Loucy (cell line): ENCODE measurements around the gene LRBA.

ENCODE experiments used
- H2AFZ ChIP-seq: fragments of 200-600 bp; sonication (generic); 2 replicates; pipeline ENCODE4 v1.6.0; 2016; ENCODE audit warnings: antibody characterized with exemption, mild to moderate bottlenecking, low read length, moderate library complexity
- H3F3A ChIP-seq: fragments of 200-600 bp; 2 replicates; pipeline ENCODE4 v1.6.0; 2016; ENCODE audit warnings: antibody characterized with exemption, low read depth, mild to moderate bottlenecking
- H3K27me3 ChIP-seq: fragments of 200-600 bp; sonication (generic); 2 replicates; pipeline ENCODE4 v1.6.1; 2014; ENCODE audit warnings: low read length, mild to moderate bottlenecking; ENCODE audit not compliant: insufficient read depth, poor library complexity, severe bottlenecking
- H3K36me3 ChIP-seq: fragments of 200-600 bp; sonication (generic); 2 replicates; pipeline ENCODE4 v1.6.1; 2016; ENCODE audit warnings: low read length; ENCODE audit not compliant: insufficient read depth
- H3K4me1 ChIP-seq: fragments of 200-600 bp; sonication (generic); 2 replicates; pipeline ENCODE4 v1.5.1; 2014; ENCODE audit warnings: low read length, mild to moderate bottlenecking; ENCODE audit not compliant: insufficient read depth, poor library complexity, severe bottlenecking
- H3K4me2 ChIP-seq: fragments of 200-600 bp; sonication (generic); 2 replicates; pipeline ENCODE4 v1.6.0; 2014; ENCODE audit warnings: antibody characterized with exemption, low read length, low read depth, mild to moderate bottlenecking; ENCODE audit not compliant: poor library complexity, severe bottlenecking
- H3K4me3 ChIP-seq: fragments of 200-600 bp; sonication (generic); 2 replicates; pipeline ENCODE4 v1.5.1; 2014; ENCODE audit warnings: low read length, mild to moderate bottlenecking, mixed read lengths; ENCODE audit not compliant: poor library complexity, severe bottlenecking
- H3K79me2 ChIP-seq: fragments of 200-600 bp; sonication (generic); 2 replicates; pipeline ENCODE4 v1.6.1; 2014; ENCODE audit warnings: low read length; ENCODE audit not compliant: insufficient read depth
- H3K9ac ChIP-seq: fragments of 200-600 bp; sonication (generic); 2 replicates; pipeline ENCODE4 v1.6.0; 2014; ENCODE audit warnings: mild to moderate bottlenecking, low read depth, low read length, moderate library complexity; ENCODE audit not compliant: poor library complexity, severe bottlenecking
- H3K9me2 ChIP-seq: fragments of 200-600 bp; sonication (generic); replicated peaks from 2 replicates; pipeline ENCODE4 v1.6.1; 2016; ENCODE audit warnings: low read depth, low read length, mixed read lengths
- H3K9me3 ChIP-seq: fragments of 200-600 bp; sonication (generic); 2 replicates; pipeline ENCODE4 v1.6.1; 2014; ENCODE audit warnings: mild to moderate bottlenecking, antibody characterized with exemption, low read length, low read depth; ENCODE audit not compliant: insufficient read depth
- H4K20me1 ChIP-seq: fragments of 200-600 bp; sonication (generic); 2 replicates; pipeline ENCODE4 v1.6.0; 2014; ENCODE audit warnings: antibody characterized with exemption, low read length, mild to moderate bottlenecking; ENCODE audit not compliant: insufficient read depth, poor library complexity, severe bottlenecking
- CTCF ChIP-seq: fragments of 200-600 bp; sonication (generic); conservative IDR thresholded peaks from 2 replicates; pipeline ENCODE4 v1.5.1; 2014; ENCODE audit warnings: mild to moderate bottlenecking, antibody characterized with exemption, low read length
- EZH2phosphoT487 ChIP-seq: fragments of 200-600 bp; IDR thresholded peaks from 2 replicates; pipeline ENCODE4 v1.6.1; 2018; ENCODE audit warnings: antibody characterized with exemption, mild to moderate bottlenecking, moderate library complexity, borderline replicate concordance

The LRBA gene

GRCh38 chr4:150713251-150713650 lies 301.8 kb downstream of the LRBA start:
- Histone ChIP-seq H3K9ac (no peak overlapping the region), H3K9me3 (no peaks in the 10 kb centered on the region), H3K9me2 (no peaks in the 10 kb centered on the region), H3K79me2 (no peaks in the 10 kb centered on the region), H3K27me3 (no peaks in the 10 kb centered on the region), H4K20me1 (no peaks in the 10 kb centered on the region), H3K36me3 (no peaks in the 10 kb centered on the region), H3K4me1 (no peaks in the 10 kb centered on the region), H3K4me2 (no peak overlapping the region), H3K4me3 (no peak overlapping the region), H3F3A (no peaks in the 10 kb centered on the region), H2AFZ (no peak overlapping the region)
- TF ChIP-seq CTCF (no peak), EZH2phosphoT487 (no peak)

GRCh38 chr4:150710770-150711375 lies 304.2 kb downstream of the LRBA start:
- TF ChIP-seq CTCF (no peak), EZH2phosphoT487 (no peak)
- no peaks in the 10 kb centered on the region for H3K79me2 ChIP-seq
- H3K4me3 ChIP-seq = no peak overlapping the region
- H3K36me3 ChIP-seq = no peaks in the 10 kb centered on the region
- H3K27me3 ChIP-seq = no peaks in the 10 kb centered on the region
- no peak overlapping the region for H3K9ac ChIP-seq
- H4K20me1 ChIP-seq = no peaks in the 10 kb centered on the region
- no peaks in the 10 kb centered on the region for H3K9me2 ChIP-seq
- H3K4me1 ChIP-seq = no peaks in the 10 kb centered on the region
- no peaks in the 10 kb centered on the region for H3F3A ChIP-seq
- H3K9me3 ChIP-seq = no peaks in the 10 kb centered on the region
- H3K4me2 ChIP-seq = no peak overlapping the region
- no peak overlapping the region for H2AFZ ChIP-seq

- Histone ChIP-seq H3K36me3 (no peaks in the 10 kb centered on the region), H3K4me1 (no peaks in the 10 kb centered on the region), H3K9me3 (no peaks in the 10 kb centered on the region), H3K4me3 (no peak overlapping the region), H3K27me3 (no peaks in the 10 kb centered on the region), H3K4me2 (no peak overlapping the region), H4K20me1 (no peaks in the 10 kb centered on the region), H3K9me2 (no peaks in the 10 kb centered on the region), H2AFZ (no peak overlapping the region), H3K9ac (no peak overlapping the region), H3K79me2 (no peaks in the 10 kb centered on the region), H3F3A (no peaks in the 10 kb centered on the region)
- TF ChIP-seq EZH2phosphoT487 (no peak), CTCF (no peak)
These were observed 307.1 kb downstream of the LRBA start for GRCh38 chr4:150708004-150708403.
